GM23338 (cell line): Measurements from ENCODE around the gene FANCL. TPM values are rescaled to one million over a fixed set of nuclear protein-coding genes. Genes with fewer than 3 reads are reported as not detected.

Source experiments
- ATAC-seq: fragments of 200-7000 bp; cut with Tn5 transposase; 3 replicates; pipeline ENCODE4 v1.9.1; 2020
- DNase-seq: peaks from one replicate; pipeline ENCODE4 v3.0.0-alpha.2; 2015; ENCODE audit warnings: low spot score
- H2AFZ ChIP-seq: fragments of 200-600 bp; sonication (generic); 2 replicates; pipeline ENCODE4 v1.8.0; 2016; ENCODE audit warnings: antibody characterized with exemption, mild to moderate bottlenecking, moderate library complexity
- H3F3A ChIP-seq: fragments of 200-600 bp; sonication (generic); replicated peaks from 2 replicates; pipeline ENCODE4 v1.8.0; 2017; ENCODE audit warnings: antibody characterized with exemption, mixed run types, low read depth
- H3K27ac ChIP-seq: fragments of 200-600 bp; sonication (generic); 2 replicates; pipeline ENCODE4 v1.6.1; 2016; ENCODE audit warnings: low read depth
- H3K27me3 ChIP-seq: fragments of 200-600 bp; sonication (generic); 2 replicates; pipeline ENCODE4 v1.8.0; 2016; ENCODE audit warnings: mild to moderate bottlenecking, mixed run types, moderate library complexity; ENCODE audit not compliant: insufficient read depth
- H3K36me3 ChIP-seq: fragments of 200-600 bp; sonication (generic); 2 replicates; pipeline ENCODE4 v1.8.0; 2016; ENCODE audit warnings: mild to moderate bottlenecking; ENCODE audit not compliant: insufficient read depth
- H3K4me1 ChIP-seq: fragments of 200-600 bp; sonication (generic); 2 replicates; pipeline ENCODE4 v1.8.0; 2016; ENCODE audit warnings: mild to moderate bottlenecking, moderate library complexity; ENCODE audit not compliant: insufficient read depth
- H3K4me2 ChIP-seq: fragments of 200-600 bp; sonication (generic); 2 replicates; pipeline ENCODE4 v1.7.1; 2017; ENCODE audit warnings: mixed run types
- H3K4me3 ChIP-seq: fragments of 200-600 bp; sonication (generic); 2 replicates; pipeline ENCODE4 v1.6.1; 2016; ENCODE audit warnings: mixed run types
- H3K79me2 ChIP-seq: fragments of 200-600 bp; sonication (generic); replicated peaks from 2 replicates; pipeline ENCODE4 v1.8.0; 2017; ENCODE audit warnings: mild to moderate bottlenecking; ENCODE audit not compliant: insufficient read depth
- H3K9me2 ChIP-seq: fragments of 200-600 bp; sonication (generic); 2 replicates; pipeline ENCODE4 v1.8.0; 2017; ENCODE audit not compliant: insufficient read depth
- H4K20me1 ChIP-seq: fragments of 200-600 bp; sonication (generic); replicated peaks from 2 replicates; pipeline ENCODE4 v1.8.0; 2017; ENCODE audit warnings: mild to moderate bottlenecking; ENCODE audit not compliant: insufficient read depth
- H3K27ac Mint-ChIP-seq: 2 replicates; pipeline ENCODE4 v1.8.0; 2020; ENCODE audit warnings: inconsistent platforms, mild to moderate bottlenecking, moderate library complexity, mixed read lengths
- H3K27me3 Mint-ChIP-seq: 3 replicates; pipeline ENCODE4 v1.8.0; 2022; ENCODE audit warnings: low read depth, mild to moderate bottlenecking, moderate library complexity, mixed read lengths, inconsistent platforms; ENCODE audit not compliant: insufficient read depth, poor library complexity
- H3K36me3 Mint-ChIP-seq: 3 replicates; pipeline ENCODE4 v1.8.0; 2021; ENCODE audit warnings: low read depth, mild to moderate bottlenecking, inconsistent platforms, moderate library complexity, mixed read lengths
- H3K4me1 Mint-ChIP-seq: 3 replicates; pipeline ENCODE4 v1.8.0; 2020; ENCODE audit warnings: mild to moderate bottlenecking, inconsistent platforms, mixed read lengths
- H3K4me3 Mint-ChIP-seq: 3 replicates; pipeline ENCODE4 v1.8.0; 2021; ENCODE audit warnings: moderate library complexity, mild to moderate bottlenecking, inconsistent platforms, mixed read lengths
- H3K9me3 Mint-ChIP-seq: 3 replicates; pipeline ENCODE4 v1.8.0; 2020; ENCODE audit warnings: moderate library complexity, mild to moderate bottlenecking, inconsistent platforms, mixed read lengths
- CREB1 ChIP-seq: fragments of 250-450 bp; sonication (Bioruptor Pico); IDR thresholded peaks from 2 replicates; pipeline ENCODE4 v1.5.0; 2020; ENCODE audit warnings: low read depth, mild to moderate bottlenecking, moderate library complexity
- CTCF ChIP-seq, 2 experiments: fragments of 200-600 bp in 1 of 2; sonication (generic) in 1 of 2; conservative IDR thresholded peaks; 2 replicates each; pipeline versions ENCODE4 v1.5.1 to v1.6.1; 2016 to 2017; ENCODE audit warnings: antibody characterized with exemption in 2 of 2, low read depth in 2 of 2, mild to moderate bottlenecking in 2 of 2, moderate library complexity in 1 of 2
- ETS1 ChIP-seq: IDR thresholded peaks from 2 replicates; pipeline ENCODE4 v1.6.1; 2016; ENCODE audit warnings: antibody characterized with exemption
- EZH2 ChIP-seq: fragments of 200-600 bp; sonication (generic); IDR thresholded peaks from one replicate; pipeline ENCODE4 v1.8.0; 2017; ENCODE audit warnings: antibody characterized with exemption, mild to moderate bottlenecking, low read depth; ENCODE audit not compliant: unreplicated experiment
- EZH2phosphoT487 ChIP-seq: fragments of 200-600 bp; sonication (generic); IDR thresholded peaks from one replicate; pipeline ENCODE4 v1.8.1; 2018; ENCODE audit warnings: antibody characterized with exemption; ENCODE audit not compliant: unreplicated experiment
- JUNB ChIP-seq: IDR thresholded peaks from one replicate; pipeline ENCODE4 v1.6.1; 2016; ENCODE audit warnings: antibody characterized with exemption; ENCODE audit not compliant: unreplicated experiment
- NANOG ChIP-seq: IDR thresholded peaks from 2 replicates; pipeline ENCODE4 v1.6.1; 2016; ENCODE audit warnings: antibody characterized with exemption, borderline replicate concordance
- POLR2AphosphoS5 ChIP-seq: IDR thresholded peaks from 2 replicates; pipeline ENCODE4 v1.6.1; 2016; ENCODE audit warnings: antibody characterized with exemption, low read depth
- REST ChIP-seq: IDR thresholded peaks from one replicate; pipeline ENCODE4 v1.6.1; 2018; ENCODE audit warnings: antibody characterized with exemption; ENCODE audit not compliant: unreplicated experiment
- STAT1 ChIP-seq: IDR thresholded peaks from one replicate; pipeline ENCODE4 v1.6.1; 2016; ENCODE audit warnings: antibody characterized with exemption; ENCODE audit not compliant: unreplicated experiment
- ZNF114 ChIP-seq: fragments of 250-450 bp; sonication (Bioruptor Pico); IDR thresholded peaks from 2 replicates; pipeline ENCODE4 v1.5.0; 2020; ENCODE audit warnings: mild to moderate bottlenecking, moderate library complexity
- ZNF331 ChIP-seq: fragments of 250-450 bp; sonication (Bioruptor Pico); IDR thresholded peaks from 2 replicates; pipeline ENCODE4 v1.5.0; 2020; ENCODE audit warnings: low read depth, mild to moderate bottlenecking, moderate library complexity
- ZNF462 ChIP-seq: fragments of 250-450 bp; sonication (Bioruptor Pico); IDR thresholded peaks from 2 replicates; pipeline ENCODE4 v1.5.0; 2020; ENCODE audit warnings: mild to moderate bottlenecking, moderate library complexity
- polyA plus RNA-seq: library from polyadenylated mRNA; unstranded; fragments of >200 nt; fragmentation: Nextera tagmentation; extraction: Ambion mirVana; gene quantifications from 2 replicates; pipeline ENCODE4 v1.2.1, GENCODE V29; 2016
- total RNA-seq: library from RNA; depleted of rRNA; stranded (reverse); fragments of >200 nt; shearing (Covaris generic); gene quantifications from 2 replicates; pipeline ENCODE4 v1.2.3, GENCODE V29; 2014

Gene FANCL
- total and polyA plus RNA-seq, 2 experiments from 2014 or later: 90.4 to 97.8 TPM

- Mint-ChIP-seq H3K4me3 (no peak overlapping the region), H3K4me1 (peaks cover 10% of the 10 kb centered on the region; the same call in 2 of the 3 replicates), H3K9me3 (no peaks in the 10 kb centered on the region; the same call in 2 of the 3 replicates), H3K36me3 (peaks cover 9% of the 10 kb centered on the region; the same call in 2 of the 3 replicates), H3K27me3 (no peaks in the 10 kb centered on the region), H3K27ac (no peak overlapping the region)
- Histone ChIP-seq H4K20me1 (no peaks in the 10 kb centered on the region), H3K79me2 (no peaks in the 10 kb centered on the region), H3K36me3 (no peaks in the 10 kb centered on the region; the same call in 1 of the 2 replicates), H2AFZ (no peak overlapping the region), H3K4me3 (no peak overlapping the region), H3K4me1 (no peaks in the 10 kb centered on the region), H3K4me2 (no peak overlapping the region), H3F3A (no peaks in the 10 kb centered on the region), H3K27me3 (no peaks in the 10 kb centered on the region), H3K27ac (no peak overlapping the region), H3K9me2 (no peaks in the 10 kb centered on the region)
- no peak for ATAC-seq
- TF ChIP-seq ETS1: no peak
- no peak for TF ChIP-seq CREB1
- no peak for TF ChIP-seq EZH2
- no peak for TF ChIP-seq NANOG
- no peak for TF ChIP-seq ZNF462
- TF ChIP-seq ZNF331 (CRISPR knock-in tag): no peak
- TF ChIP-seq REST: no peak
- no peak for TF ChIP-seq STAT1
- no peak for TF ChIP-seq JUNB
- no peak for TF ChIP-seq ZNF114 (CRISPR knock-in tag)
- TF ChIP-seq POLR2AphosphoS5: no peak
- no peak for TF ChIP-seq EZH2phosphoT487
- TF ChIP-seq CTCF (conservative IDR thresholded peaks at IDR 0.05; ENCODE audit: low read depth in 2 of 2): no peak
- DNase-seq: no peak
These were observed 103.9 kb downstream of the FANCL start for GRCh38 chr2:58137221-58137620.
